Ectodermal cell (in vitro differentiated cells): Measurements from ENCODE around the gene SIK3.

Source experiments
- H3K27ac ChIP-seq: 2 replicates; pipeline ENCODE4 v1.7.0; 2013; ENCODE audit warnings: mild to moderate bottlenecking, low read depth, low read length; ENCODE audit not compliant: insufficient read depth, poor library complexity, severe bottlenecking
- H3K27me3 ChIP-seq: 2 replicates; pipeline ENCODE4 v1.7.0; 2013; ENCODE audit warnings: mild to moderate bottlenecking, low read length; ENCODE audit not compliant: insufficient read depth, control insufficient read depth, poor library complexity, severe bottlenecking
- H3K36me3 ChIP-seq: one replicate; pipeline ENCODE4 v1.7.0; 2013; ENCODE audit warnings: low read length; ENCODE audit not compliant: control insufficient read depth, insufficient read depth
- H3K4me1 ChIP-seq: one replicate; pipeline ENCODE4 v1.7.0; 2013; ENCODE audit warnings: low read length; ENCODE audit not compliant: control insufficient read depth, insufficient read depth
- H3K4me3 ChIP-seq: 2 replicates; pipeline ENCODE4 v1.7.0; 2013; ENCODE audit warnings: low read depth, low read length, control low read depth; ENCODE audit not compliant: insufficient read depth
- H3K9me3 ChIP-seq: 2 replicates; pipeline ENCODE4 v1.7.0; 2013; ENCODE audit warnings: mild to moderate bottlenecking, low read length, moderate library complexity; ENCODE audit not compliant: control insufficient read depth
- WGBS, 2 experiments: methylation state at CpG; one replicate each; pipeline ENCODE4 v1.1.7; 2013; ENCODE audit warnings: missing lambda C conversion rate in 2 of 2; 5-methylcytosine and 5-hydroxymethylcytosine counted together

Gene SIK3

GRCh38 chr11:117092951-117093590 is 5.2 kb downstream of the SIK3 start:
- no peak overlapping the region for H3K4me3 ChIP-seq
- WGBS, 2 experiments = 83 to 84% methylated on average over 5 of the region's 5 CpGs
- peaks cover 25% of the 10 kb centered on the region for H3K4me1 ChIP-seq
- no peaks in the 10 kb centered on the region for H3K27me3 ChIP-seq
- no peaks in the 10 kb centered on the region for H3K9me3 ChIP-seq
- H3K27ac ChIP-seq = no peak overlapping the region
- H3K36me3 ChIP-seq = no peaks in the 10 kb centered on the region

GRCh38 chr11:117091753-117092477 is 6.3 kb downstream of the SIK3 start:
- Histone ChIP-seq H3K4me1 (peaks cover 24% of the 10 kb centered on the region), H3K27me3 (no peaks in the 10 kb centered on the region), H3K36me3 (no peaks in the 10 kb centered on the region), H3K27ac (no peak overlapping the region), H3K9me3 (no peaks in the 10 kb centered on the region), H3K4me3 (no peak overlapping the region)
- WGBS, 2 experiments = 89 to 98% methylated on average over 2 to 4 of the region's 4 CpGs

GRCh38 chr11:117090111-117090706 is 8.0 kb downstream of the SIK3 start:
- H3K4me1 ChIP-seq = peaks cover 7% of the 10 kb centered on the region
- H3K27ac ChIP-seq = no peak overlapping the region
- no peaks in the 10 kb centered on the region for H3K36me3 ChIP-seq
- H3K27me3 ChIP-seq = no peaks in the 10 kb centered on the region
- no peaks in the 10 kb centered on the region for H3K9me3 ChIP-seq
- no peak overlapping the region for H3K4me3 ChIP-seq
- WGBS, 2 experiments = 95% methylated on average over 4 to 5 of the region's 5 CpGs

- H3K36me3 ChIP-seq = no peaks in the 10 kb centered on the region
- no peak overlapping the region for H3K27ac ChIP-seq
- no peak overlapping the region for H3K4me3 ChIP-seq
- peaks cover 2% of the 10 kb centered on the region for H3K4me1 ChIP-seq
- no peaks in the 10 kb centered on the region for H3K9me3 ChIP-seq
- WGBS, 2 experiments = 88 to 90% methylated on average over 7 of the region's 7 CpGs
- H3K27me3 ChIP-seq = no peaks in the 10 kb centered on the region
These were observed 8.5 kb downstream of the SIK3 start for GRCh38 chr11:117089685-117090084.

GRCh38 chr11:117087446-117087845 is 10.8 kb downstream of the SIK3 start:
- H3K9me3 ChIP-seq = no peaks in the 10 kb centered on the region
- WGBS, 2 experiments = 88 to 94% methylated on average over 2 to 3 of the region's 3 CpGs
- H3K36me3 ChIP-seq = no peaks in the 10 kb centered on the region
- no peaks in the 10 kb centered on the region for H3K27me3 ChIP-seq
- no peak overlapping the region for H3K27ac ChIP-seq
- H3K4me3 ChIP-seq = no peak overlapping the region
- H3K4me1 ChIP-seq = no peaks in the 10 kb centered on the region

GRCh38 chr11:117084992-117085391 is 13.2 kb downstream of the SIK3 start:
- no peaks in the 10 kb centered on the region for H3K9me3 ChIP-seq
- no peak overlapping the region for H3K4me3 ChIP-seq
- H3K4me1 ChIP-seq = no peaks in the 10 kb centered on the region
- WGBS, 2 experiments = 93 to 97% methylated on average over 4 of the region's 4 CpGs
- no peaks in the 10 kb centered on the region for H3K36me3 ChIP-seq
- no peaks in the 10 kb centered on the region for H3K27me3 ChIP-seq
- H3K27ac ChIP-seq = no peak overlapping the region

GRCh38 chr11:117083011-117083935 is 15.0 kb downstream of the SIK3 start:
- 72 to 75% methylated on average over 5 of the region's 5 CpGs for WGBS, 2 experiments
- no peak overlapping the region for H3K4me3 ChIP-seq

GRCh38 chr11:117081908-117082307 is 16.3 kb downstream of the SIK3 start:
- 86 to 94% methylated on average over 1 of the region's 1 CpG for WGBS, 2 experiments
- Histone ChIP-seq H3K4me3 (no peak overlapping the region), H3K9me3 (no peaks in the 10 kb centered on the region), H3K27ac (no peak overlapping the region), H3K27me3 (no peaks in the 10 kb centered on the region), H3K36me3 (no peaks in the 10 kb centered on the region), H3K4me1 (no peaks in the 10 kb centered on the region)

More at GRCh38 chr11:117083011-117083935, 15.0 kb downstream of the SIK3 start:
- Histone ChIP-seq H3K9me3 (no peaks in the 10 kb centered on the region), H3K4me1 (no peaks in the 10 kb centered on the region), H3K27ac (peak overlapping the region; percentile 22), H3K27me3 (no peaks in the 10 kb centered on the region), H3K36me3 (no peaks in the 10 kb centered on the region)

- Histone ChIP-seq H3K9me3 (no peaks in the 10 kb centered on the region), H3K27ac (no peak overlapping the region), H3K4me3 (no peak overlapping the region), H3K27me3 (no peaks in the 10 kb centered on the region), H3K36me3 (no peaks in the 10 kb centered on the region), H3K4me1 (no peaks in the 10 kb centered on the region)
- WGBS, 2 experiments = 92 to 94% methylated on average over 3 of the region's 5 CpGs
These were observed 17.9 kb downstream of the SIK3 start for GRCh38 chr11:117080370-117080769.
